HL-60 (cell line): Measurements from ENCODE around the gene LPAR2.

Experiments used
- DNase-seq, 2 experiments: peaks; one replicate each; pipeline ENCODE4 v3.0.0-alpha.2; 2010 to 2020; ENCODE audit warnings: low read depth in 1 of 2, low spot score in 1 of 2
- H3K27ac ChIP-seq: fragments of 250-450 bp; sonication (Bioruptor Pico); replicated peaks from 2 replicates; pipeline ENCODE4 v1.5.1; 2020; ENCODE audit warnings: mild to moderate bottlenecking, moderate library complexity
- H3K27me3 ChIP-seq: fragments of 250-450 bp; sonication (Bioruptor Pico); 2 replicates; pipeline ENCODE4 v1.5.1; 2021; ENCODE audit warnings: mild to moderate bottlenecking, moderate library complexity; ENCODE audit not compliant: insufficient read depth, poor library complexity, severe bottlenecking
- H3K4me3 ChIP-seq: replicated peaks from 2 replicates; pipeline ENCODE4 v1.5.1; 2011; ENCODE audit warnings: mild to moderate bottlenecking, control low read depth, low read length; ENCODE audit not compliant: insufficient read depth
- GABPA ChIP-seq: IDR thresholded peaks from 2 replicates; pipeline ENCODE4 v1.6.1; 2012; ENCODE audit warnings: low read depth
- POLR2AphosphoS5 ChIP-seq: IDR thresholded peaks from 2 replicates; pipeline ENCODE4 v1.6.1; 2012; ENCODE audit warnings: low read depth
- SPI1 ChIP-seq: IDR thresholded peaks from 2 replicates; pipeline ENCODE4 v1.6.1; 2012; ENCODE audit warnings: low read depth, mild to moderate bottlenecking, borderline replicate concordance
- TF ChIP-seq, protein P1 (sequence below): IDR thresholded peaks from 2 replicates; pipeline ENCODE4 v1.6.1; 2012; ENCODE audit warnings: low read depth; ENCODE audit not compliant: insufficient replicate concordance
- TF ChIP-seq, protein P2 (sequence below): IDR thresholded peaks from one replicate; pipeline ENCODE4 v1.5.1; 2011; ENCODE audit warnings: low read length, control low read depth, inconsistent platforms; ENCODE audit not compliant: insufficient read depth

The LPAR2 gene

DNA sequence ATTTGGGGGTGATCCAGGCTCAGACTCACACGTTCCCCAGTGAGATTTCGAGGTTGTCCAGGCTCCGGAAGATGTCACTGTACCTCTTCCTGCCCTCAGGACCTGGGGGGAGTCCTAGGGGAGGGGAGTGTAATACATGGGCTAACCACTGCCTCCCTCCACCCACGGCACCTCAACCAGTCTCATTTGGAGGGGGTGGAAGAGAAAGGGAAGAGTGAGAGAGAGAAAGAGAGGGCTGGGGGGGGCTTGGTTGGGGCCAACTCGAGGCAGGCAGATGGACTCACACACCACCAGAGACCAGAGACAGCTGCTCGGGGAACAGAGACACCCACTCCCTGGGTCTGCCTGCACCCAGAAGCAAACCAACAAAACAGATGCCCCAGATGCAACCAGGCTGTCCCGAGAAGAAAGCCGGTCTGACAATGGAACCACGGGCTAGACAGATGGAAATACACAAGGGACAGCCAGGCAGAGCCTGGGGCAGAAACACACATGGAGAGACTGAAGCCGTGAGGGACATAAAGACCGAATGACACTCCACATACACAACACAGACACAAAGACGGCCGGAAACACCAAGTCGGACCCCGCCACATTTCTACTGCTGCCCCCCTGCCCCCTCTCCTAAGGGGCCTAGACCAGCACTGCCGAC lies 14.6 kb upstream of the LPAR2 start:
- no peaks in the 10 kb centered on the region for H3K27me3 ChIP-seq
- peak overlapping the region; percentile 82 for H3K4me3 ChIP-seq
- H3K27ac ChIP-seq, result peak overlapping the region; percentile 96
- peak; percentile 61 to 63 for DNase-seq
- TF ChIP-seq GABPA, result no peak
- TF ChIP-seq SPI1, result no peak
- TF ChIP-seq, protein P1, sequence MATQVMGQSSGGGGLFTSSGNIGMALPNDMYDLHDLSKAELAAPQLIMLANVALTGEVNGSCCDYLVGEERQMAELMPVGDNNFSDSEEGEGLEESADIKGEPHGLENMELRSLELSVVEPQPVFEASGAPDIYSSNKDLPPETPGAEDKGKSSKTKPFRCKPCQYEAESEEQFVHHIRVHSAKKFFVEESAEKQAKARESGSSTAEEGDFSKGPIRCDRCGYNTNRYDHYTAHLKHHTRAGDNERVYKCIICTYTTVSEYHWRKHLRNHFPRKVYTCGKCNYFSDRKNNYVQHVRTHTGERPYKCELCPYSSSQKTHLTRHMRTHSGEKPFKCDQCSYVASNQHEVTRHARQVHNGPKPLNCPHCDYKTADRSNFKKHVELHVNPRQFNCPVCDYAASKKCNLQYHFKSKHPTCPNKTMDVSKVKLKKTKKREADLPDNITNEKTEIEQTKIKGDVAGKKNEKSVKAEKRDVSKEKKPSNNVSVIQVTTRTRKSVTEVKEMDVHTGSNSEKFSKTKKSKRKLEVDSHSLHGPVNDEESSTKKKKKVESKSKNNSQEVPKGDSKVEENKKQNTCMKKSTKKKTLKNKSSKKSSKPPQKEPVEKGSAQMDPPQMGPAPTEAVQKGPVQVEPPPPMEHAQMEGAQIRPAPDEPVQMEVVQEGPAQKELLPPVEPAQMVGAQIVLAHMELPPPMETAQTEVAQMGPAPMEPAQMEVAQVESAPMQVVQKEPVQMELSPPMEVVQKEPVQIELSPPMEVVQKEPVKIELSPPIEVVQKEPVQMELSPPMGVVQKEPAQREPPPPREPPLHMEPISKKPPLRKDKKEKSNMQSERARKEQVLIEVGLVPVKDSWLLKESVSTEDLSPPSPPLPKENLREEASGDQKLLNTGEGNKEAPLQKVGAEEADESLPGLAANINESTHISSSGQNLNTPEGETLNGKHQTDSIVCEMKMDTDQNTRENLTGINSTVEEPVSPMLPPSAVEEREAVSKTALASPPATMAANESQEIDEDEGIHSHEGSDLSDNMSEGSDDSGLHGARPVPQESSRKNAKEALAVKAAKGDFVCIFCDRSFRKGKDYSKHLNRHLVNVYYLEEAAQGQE, result no peak
- TF ChIP-seq, protein P2, sequence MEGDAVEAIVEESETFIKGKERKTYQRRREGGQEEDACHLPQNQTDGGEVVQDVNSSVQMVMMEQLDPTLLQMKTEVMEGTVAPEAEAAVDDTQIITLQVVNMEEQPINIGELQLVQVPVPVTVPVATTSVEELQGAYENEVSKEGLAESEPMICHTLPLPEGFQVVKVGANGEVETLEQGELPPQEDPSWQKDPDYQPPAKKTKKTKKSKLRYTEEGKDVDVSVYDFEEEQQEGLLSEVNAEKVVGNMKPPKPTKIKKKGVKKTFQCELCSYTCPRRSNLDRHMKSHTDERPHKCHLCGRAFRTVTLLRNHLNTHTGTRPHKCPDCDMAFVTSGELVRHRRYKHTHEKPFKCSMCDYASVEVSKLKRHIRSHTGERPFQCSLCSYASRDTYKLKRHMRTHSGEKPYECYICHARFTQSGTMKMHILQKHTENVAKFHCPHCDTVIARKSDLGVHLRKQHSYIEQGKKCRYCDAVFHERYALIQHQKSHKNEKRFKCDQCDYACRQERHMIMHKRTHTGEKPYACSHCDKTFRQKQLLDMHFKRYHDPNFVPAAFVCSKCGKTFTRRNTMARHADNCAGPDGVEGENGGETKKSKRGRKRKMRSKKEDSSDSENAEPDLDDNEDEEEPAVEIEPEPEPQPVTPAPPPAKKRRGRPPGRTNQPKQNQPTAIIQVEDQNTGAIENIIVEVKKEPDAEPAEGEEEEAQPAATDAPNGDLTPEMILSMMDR, result no peak
- no peak for TF ChIP-seq POLR2AphosphoS5

DNA sequence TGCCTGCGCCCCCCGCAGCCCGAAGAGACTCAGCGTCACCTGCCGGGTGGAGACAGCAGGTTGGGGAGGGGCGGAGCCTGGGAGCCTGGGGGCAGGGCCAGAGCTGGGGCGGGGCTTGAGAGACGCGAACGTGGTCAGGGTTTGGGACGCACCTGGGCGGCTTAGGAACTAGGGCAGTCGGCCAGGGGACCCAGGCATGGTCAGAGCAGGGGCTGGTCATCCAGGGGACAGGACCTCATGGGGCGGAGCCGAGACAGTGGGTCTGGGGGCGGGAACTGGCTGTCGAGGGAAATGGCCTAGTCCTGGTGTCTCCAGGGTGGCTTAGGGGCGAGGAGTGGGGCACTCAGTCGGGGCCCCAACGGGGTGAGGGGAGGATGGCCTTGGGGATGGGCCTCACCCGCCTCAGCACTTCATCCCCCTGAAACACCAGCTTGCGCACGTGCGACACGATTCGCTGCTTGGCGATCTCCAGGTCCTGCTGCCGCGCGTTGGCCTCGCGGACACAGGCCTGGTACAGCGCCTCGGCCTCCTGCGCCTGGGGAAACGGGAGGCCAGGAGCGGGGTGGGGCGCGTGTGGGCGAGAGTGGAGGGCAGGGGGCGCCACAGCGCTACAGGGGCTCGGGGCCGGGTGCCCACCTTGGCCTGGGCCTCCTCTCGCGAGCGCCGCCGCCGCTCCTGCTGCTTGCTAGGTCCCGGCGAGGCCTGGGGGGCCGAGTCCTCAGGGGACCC lies 9.7 kb upstream of the LPAR2 start:
- no peak for DNase-seq
- Histone ChIP-seq H3K27me3 (no peaks in the 10 kb centered on the region), H3K4me3 (no peak overlapping the region), H3K27ac (no peak overlapping the region)
- TF ChIP-seq GABPA (no peak), POLR2AphosphoS5 (no peak)
- TF ChIP-seq, protein P1, result no peak

DNA sequence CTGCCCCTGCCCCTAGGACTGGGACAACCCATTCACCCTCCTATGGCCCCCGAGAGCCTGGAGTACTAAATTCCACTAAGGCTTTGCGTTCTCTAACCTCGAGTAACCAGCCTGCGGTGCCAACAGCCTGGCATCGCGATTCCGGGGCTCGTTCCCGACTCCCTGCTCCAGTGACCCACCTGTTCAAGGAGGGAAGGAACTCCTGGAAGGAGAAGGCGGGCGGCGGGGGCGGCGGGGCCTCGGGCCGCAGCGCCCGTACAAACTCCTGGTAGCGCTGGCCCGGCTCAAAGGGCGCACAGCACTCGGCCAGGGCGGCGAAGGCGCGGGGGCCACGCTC lies 9.1 kb upstream of the LPAR2 start:
- TF ChIP-seq, protein P1, result no peak
- H3K4me3 ChIP-seq, result no peak overlapping the region
- no peaks in the 10 kb centered on the region for H3K27me3 ChIP-seq
- H3K27ac ChIP-seq, result no peak overlapping the region
- no peak for DNase-seq

DNA sequence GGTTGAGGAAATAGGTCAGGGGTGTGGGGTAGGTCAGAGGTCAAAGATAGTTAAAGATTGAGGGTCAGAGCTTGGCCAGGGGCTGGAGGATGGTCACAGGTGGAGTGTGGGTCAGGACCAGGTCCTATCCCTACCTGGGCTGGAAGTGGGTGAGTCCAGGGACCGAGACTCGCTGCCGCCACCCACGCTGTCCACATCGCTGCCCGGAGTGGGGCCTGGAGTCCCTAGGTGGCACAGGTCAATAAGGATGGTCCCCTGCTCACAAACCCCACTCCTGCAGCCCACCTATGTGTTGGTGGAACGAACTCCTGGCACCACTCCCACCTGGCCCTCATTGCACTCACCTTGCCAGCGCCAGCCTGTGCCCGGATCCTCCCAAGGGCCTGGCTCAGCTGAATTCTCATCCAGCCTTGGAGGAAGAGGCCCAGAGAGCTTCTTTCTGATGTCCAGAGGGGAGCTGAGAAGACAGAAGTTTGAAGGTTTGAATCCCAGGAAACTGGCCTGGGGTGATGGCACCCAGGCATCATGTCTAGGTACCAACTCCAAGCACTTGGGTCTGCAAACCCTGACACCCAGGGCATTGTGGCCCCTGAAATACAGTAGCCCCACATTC lies 8.7 kb upstream of the LPAR2 start:
- no peak overlapping the region for H3K4me3 ChIP-seq
- no peak for DNase-seq
- TF ChIP-seq SPI1 (no peak), POLR2AphosphoS5 (no peak), GABPA (no peak)
- TF ChIP-seq, protein P2, result no peak
- TF ChIP-seq, protein P1, result no peak
- no peaks in the 10 kb centered on the region for H3K27me3 ChIP-seq
- H3K27ac ChIP-seq, result no peak overlapping the region
